Measurements from ENCODE around the gene DNAJA3.

- TF ChIP-seq CTCF (IDR thresholded peaks at IDR 0.05) (no peak), POLR2A (IDR thresholded peaks at IDR 0.05) (no peak)
These were observed 17.4 kb upstream of the DNAJA3 start for GRCh38 chr16:4408323-4408690.
